MM.1S (cell line): Measurements from ENCODE around the gene INSYN2A.

ENCODE experiments used
- DNase-seq: peaks from one replicate; pipeline ENCODE4 v3.0.0-alpha.2; 2015
- H2AFZ ChIP-seq: fragments of 300-600 bp; sonication (generic); 2 replicates; pipeline ENCODE4 v1.6.0; 2016; ENCODE audit warnings: antibody characterized with exemption, low read length
- H3F3A ChIP-seq: fragments of 300-600 bp; sonication (generic); 2 replicates; pipeline ENCODE4 v1.6.1; 2016; ENCODE audit warnings: mild to moderate bottlenecking, antibody characterized with exemption, low read length, moderate library complexity, mixed read lengths; ENCODE audit not compliant: insufficient read depth
- H3K27ac ChIP-seq: fragments of 300-600 bp; sonication (generic); 2 replicates; pipeline ENCODE4 v1.5.1; 2016; ENCODE audit warnings: mild to moderate bottlenecking, low read length
- H3K27me3 ChIP-seq: fragments of 300-600 bp; sonication (generic); replicated peaks from 2 replicates; pipeline ENCODE4 v1.6.0; 2016; ENCODE audit warnings: low read length; ENCODE audit not compliant: insufficient read depth
- H3K36me3 ChIP-seq: fragments of 300-600 bp; sonication (generic); replicated peaks from 2 replicates; pipeline ENCODE4 v1.6.1; 2016; ENCODE audit warnings: mild to moderate bottlenecking, low read length, mixed read lengths; ENCODE audit not compliant: insufficient read depth
- H3K4me1 ChIP-seq: fragments of 300-600 bp; sonication (generic); 2 replicates; pipeline ENCODE4 v1.6.1; 2016; ENCODE audit warnings: low read length, mixed read lengths
- H3K4me2 ChIP-seq: fragments of 300-600 bp; sonication (generic); 2 replicates; pipeline ENCODE4 v1.6.0; 2016; ENCODE audit warnings: low read depth, low read length
- H3K4me3 ChIP-seq: fragments of 300-600 bp; sonication (generic); 2 replicates; pipeline ENCODE4 v1.5.1; 2016; ENCODE audit warnings: low read length, mixed read lengths
- H3K79me2 ChIP-seq: fragments of 300-600 bp; sonication (generic); 2 replicates; pipeline ENCODE4 v1.6.1; 2016; ENCODE audit warnings: mixed run types, low read length, mixed read lengths
- H3K9ac ChIP-seq: fragments of 300-600 bp; sonication (generic); 2 replicates; pipeline ENCODE4 v1.6.1; 2016; ENCODE audit warnings: low read length, mixed read lengths
- H3K9me2 ChIP-seq: fragments of 300-600 bp; sonication (generic); replicated peaks from 2 replicates; pipeline ENCODE4 v1.6.1; 2016; ENCODE audit warnings: mild to moderate bottlenecking, low read length, mixed read lengths; ENCODE audit not compliant: insufficient read depth
- H3K9me3 ChIP-seq: fragments of 300-600 bp; sonication (generic); replicated peaks from 2 replicates; pipeline ENCODE4 v1.6.1; 2016; ENCODE audit warnings: mild to moderate bottlenecking, low read length, mixed read lengths; ENCODE audit not compliant: insufficient read depth
- H4K20me1 ChIP-seq: fragments of 300-600 bp; sonication (generic); 2 replicates; pipeline ENCODE4 v1.6.1; 2016; ENCODE audit warnings: mild to moderate bottlenecking, low read length, moderate library complexity, mixed read lengths; ENCODE audit not compliant: insufficient read depth
- EZH2 ChIP-seq: fragments of 300-600 bp; sonication (generic); optimal IDR thresholded peaks from 2 replicates; pipeline ENCODE3; 2017; ENCODE audit warnings: low read depth, mild to moderate bottlenecking, antibody characterized with exemption, low read length, mixed read lengths
- EZH2phosphoT487 ChIP-seq: fragments of 300-600 bp; sonication (generic); IDR thresholded peaks from 2 replicates; pipeline ENCODE4 v1.6.1; 2018; ENCODE audit warnings: antibody characterized with exemption, low read length
- TF ChIP-seq, protein P1 (sequence below): fragments of 300-600 bp; sonication (generic); IDR thresholded peaks from 2 replicates; pipeline ENCODE4 v1.5.1; 2016; ENCODE audit warnings: antibody characterized with exemption, low read length, mixed read lengths

Gene INSYN2A

DNA sequence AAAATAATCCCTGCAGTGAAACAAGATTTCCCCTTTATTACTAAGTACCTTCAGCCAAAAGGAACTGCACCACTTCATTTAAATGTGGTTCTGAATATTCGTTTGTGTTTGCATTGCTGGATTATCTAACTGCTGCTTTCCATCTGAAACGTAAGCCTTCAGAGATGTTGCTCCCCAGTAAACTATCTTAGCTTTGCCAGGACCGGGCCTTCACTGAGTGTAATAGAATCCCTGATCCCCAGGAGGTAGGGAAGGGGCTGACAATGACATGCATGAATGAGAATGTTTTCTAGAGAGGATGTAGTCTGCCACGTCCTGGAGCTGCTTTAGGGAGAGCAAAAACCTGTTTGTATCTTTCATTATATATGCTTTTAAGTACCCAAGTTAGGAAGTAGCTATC lies 19.5 kb upstream of the INSYN2A start:
- no peak overlapping the region for H3K9ac ChIP-seq
- DNase-seq, result no peak
- H3K27ac ChIP-seq, result no peak overlapping the region
- H3K36me3 ChIP-seq, result no peaks in the 10 kb centered on the region
- no peaks in the 10 kb centered on the region for H3K79me2 ChIP-seq
- no peaks in the 10 kb centered on the region for H3K9me2 ChIP-seq
- no peak overlapping the region for H3K4me3 ChIP-seq
- no peak overlapping the region for H3K4me2 ChIP-seq
- H3F3A ChIP-seq, result no peaks in the 10 kb centered on the region
- H3K9me3 ChIP-seq, result no peaks in the 10 kb centered on the region
- no peak for TF ChIP-seq EZH2phosphoT487
- H3K4me1 ChIP-seq, result no peaks in the 10 kb centered on the region
- no peak overlapping the region for H2AFZ ChIP-seq
- H3K27me3 ChIP-seq, result no peaks in the 10 kb centered on the region
- no peaks in the 10 kb centered on the region for H4K20me1 ChIP-seq

DNA sequence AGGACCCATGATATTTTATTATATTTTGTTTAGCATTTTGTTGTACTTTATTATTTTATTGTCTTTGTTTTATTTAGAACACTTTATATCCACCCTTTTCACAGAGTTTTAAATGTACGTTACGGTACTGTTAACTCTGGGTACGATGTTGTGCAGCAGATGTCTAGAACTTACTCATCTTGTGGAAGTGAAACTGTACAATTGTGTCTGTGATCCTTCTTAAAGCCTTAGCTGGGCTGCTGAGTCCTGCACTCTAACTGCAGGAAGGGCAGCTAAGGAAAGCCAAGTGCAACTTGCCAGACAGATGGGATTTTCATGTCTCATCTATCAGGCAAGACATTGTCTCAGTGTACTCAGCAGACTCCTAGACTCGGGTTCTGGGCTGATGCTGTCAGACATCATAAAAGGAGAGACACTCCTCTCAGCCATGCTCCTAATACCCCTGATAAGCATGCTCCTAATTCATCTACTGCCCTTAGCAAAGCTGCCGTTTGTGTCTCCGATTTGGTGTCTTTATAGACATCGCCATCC lies 14.6 kb upstream of the INSYN2A start:
- Histone ChIP-seq H3K9ac (no peak overlapping the region), H3K4me2 (no peak overlapping the region; the same call in 1 of the 2 replicates), H3K27ac (no peak overlapping the region), H3F3A (no peaks in the 10 kb centered on the region), H4K20me1 (no peaks in the 10 kb centered on the region), H3K9me2 (no peaks in the 10 kb centered on the region), H2AFZ (no peak overlapping the region), H3K4me1 (no peaks in the 10 kb centered on the region), H3K36me3 (no peaks in the 10 kb centered on the region), H3K79me2 (no peaks in the 10 kb centered on the region), H3K9me3 (no peaks in the 10 kb centered on the region), H3K27me3 (no peaks in the 10 kb centered on the region), H3K4me3 (no peak overlapping the region)
- TF ChIP-seq, protein P1, sequence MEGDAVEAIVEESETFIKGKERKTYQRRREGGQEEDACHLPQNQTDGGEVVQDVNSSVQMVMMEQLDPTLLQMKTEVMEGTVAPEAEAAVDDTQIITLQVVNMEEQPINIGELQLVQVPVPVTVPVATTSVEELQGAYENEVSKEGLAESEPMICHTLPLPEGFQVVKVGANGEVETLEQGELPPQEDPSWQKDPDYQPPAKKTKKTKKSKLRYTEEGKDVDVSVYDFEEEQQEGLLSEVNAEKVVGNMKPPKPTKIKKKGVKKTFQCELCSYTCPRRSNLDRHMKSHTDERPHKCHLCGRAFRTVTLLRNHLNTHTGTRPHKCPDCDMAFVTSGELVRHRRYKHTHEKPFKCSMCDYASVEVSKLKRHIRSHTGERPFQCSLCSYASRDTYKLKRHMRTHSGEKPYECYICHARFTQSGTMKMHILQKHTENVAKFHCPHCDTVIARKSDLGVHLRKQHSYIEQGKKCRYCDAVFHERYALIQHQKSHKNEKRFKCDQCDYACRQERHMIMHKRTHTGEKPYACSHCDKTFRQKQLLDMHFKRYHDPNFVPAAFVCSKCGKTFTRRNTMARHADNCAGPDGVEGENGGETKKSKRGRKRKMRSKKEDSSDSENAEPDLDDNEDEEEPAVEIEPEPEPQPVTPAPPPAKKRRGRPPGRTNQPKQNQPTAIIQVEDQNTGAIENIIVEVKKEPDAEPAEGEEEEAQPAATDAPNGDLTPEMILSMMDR, result no peak
- no peak for DNase-seq

DNA sequence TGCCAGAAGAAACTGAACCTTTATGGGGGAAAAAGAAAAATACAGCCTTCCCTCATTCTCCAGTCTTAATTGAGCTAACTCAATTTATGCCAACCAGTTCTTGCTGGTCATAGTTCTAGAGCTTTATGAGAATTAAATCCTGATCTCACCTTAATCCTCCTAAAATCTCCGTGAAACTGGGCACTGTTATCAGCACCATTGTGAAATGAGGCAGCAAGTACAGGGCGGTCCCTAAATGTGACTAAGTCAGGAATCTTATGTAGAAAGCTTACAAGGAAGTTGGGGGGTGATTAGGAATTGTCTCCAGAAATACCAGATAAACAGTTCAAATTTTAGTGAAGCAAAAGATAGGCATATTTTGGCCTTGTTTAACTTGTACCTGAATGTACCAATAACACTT lies 10.7 kb upstream of the INSYN2A start:
- Histone ChIP-seq H3K4me3 (no peak overlapping the region), H3F3A (no peaks in the 10 kb centered on the region), H2AFZ (no peak overlapping the region), H3K27ac (no peak overlapping the region), H4K20me1 (no peaks in the 10 kb centered on the region), H3K79me2 (no peaks in the 10 kb centered on the region), H3K4me1 (no peaks in the 10 kb centered on the region), H3K9me2 (no peaks in the 10 kb centered on the region), H3K9ac (no peak overlapping the region), H3K4me2 (no peak overlapping the region), H3K9me3 (no peaks in the 10 kb centered on the region), H3K36me3 (no peaks in the 10 kb centered on the region), H3K27me3 (no peaks in the 10 kb centered on the region)
- TF ChIP-seq EZH2phosphoT487 (no peak), EZH2 (no peak)
- TF ChIP-seq, protein P1, result no peak
- no peak for DNase-seq

DNA sequence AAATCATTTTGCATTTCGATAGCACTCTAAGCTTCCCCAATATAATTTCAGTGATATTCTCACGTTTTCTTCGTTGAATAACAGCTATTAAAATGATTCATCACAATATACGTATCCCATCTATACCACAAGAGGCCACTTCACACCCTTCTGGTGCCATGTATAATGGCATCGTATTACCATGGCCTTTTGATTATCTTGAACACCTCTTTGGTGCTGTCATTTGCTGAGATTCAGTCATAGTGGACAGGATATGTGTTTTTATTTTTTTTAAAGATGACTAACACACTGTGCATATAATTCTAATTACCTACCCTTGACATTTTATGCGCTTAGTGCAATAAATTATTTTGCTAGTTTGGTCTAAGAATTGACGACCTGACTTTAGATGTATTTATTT lies 6.7 kb upstream of the INSYN2A start:
- no peak overlapping the region for H3K4me3 ChIP-seq
- H3K36me3 ChIP-seq, result no peaks in the 10 kb centered on the region
- H3K4me1 ChIP-seq, result no peaks in the 10 kb centered on the region
- no peaks in the 10 kb centered on the region for H3K9me3 ChIP-seq
- DNase-seq, result no peak
- H3K27me3 ChIP-seq, result no peaks in the 10 kb centered on the region
- H3K4me2 ChIP-seq, result no peak overlapping the region
- no peaks in the 10 kb centered on the region for H3K9me2 ChIP-seq
- H3F3A ChIP-seq, result no peaks in the 10 kb centered on the region
- H3K9ac ChIP-seq, result no peak overlapping the region
- H2AFZ ChIP-seq, result no peak overlapping the region
- H3K79me2 ChIP-seq, result no peaks in the 10 kb centered on the region
- H4K20me1 ChIP-seq, result no peaks in the 10 kb centered on the region
- TF ChIP-seq, protein P1, result no peak
- TF ChIP-seq EZH2phosphoT487 (no peak), EZH2 (no peak)
- H3K27ac ChIP-seq, result no peak overlapping the region
